WTC11 (cell line): ENCODE data around the gene CPNE1. TPM values are rescaled to one million over a fixed set of nuclear protein-coding genes. Genes with fewer than 3 reads are reported as not detected.

Source experiments
- ATAC-seq: fragments of 200-7000 bp; cut with Tn5 transposase; 2 replicates; pipeline ENCODE4 v1.10.0; 2021; ENCODE audit warnings: mild to moderate bottlenecking, moderate library complexity
- CTCF ChIA-PET: fragments of 300-600 bp; sonication (Branson Sonifier 250); formaldehyde crosslinking; loops from one replicate; lab custom pipeline; 2021; ENCODE audit warnings: antibody characterized with exemption; lab: Charles Lee
- POLR2A ChIA-PET: fragments of 350-600 bp; sonication (Branson Sonifier 250); formaldehyde crosslinking; loops from one replicate; lab custom pipeline; 2021; ENCODE audit warnings: antibody characterized with exemption; lab: Charles Lee
- DNase-seq: peaks from one replicate; pipeline ENCODE4 v3.0.0; 2021; ENCODE audit warnings: low spot score
- H3K27ac Mint-ChIP-seq: 2 replicates; pipeline ENCODE4 v1.8.0; 2021; ENCODE audit warnings: mixed read lengths
- H3K27me3 Mint-ChIP-seq: 2 replicates; pipeline ENCODE4 v1.8.0; 2021; ENCODE audit warnings: low read depth, mild to moderate bottlenecking, moderate library complexity, mixed read lengths
- H3K36me3 Mint-ChIP-seq: 2 replicates; pipeline ENCODE4 v1.8.0; 2021; ENCODE audit warnings: mixed read lengths
- H3K4me1 Mint-ChIP-seq: 2 replicates; pipeline ENCODE4 v1.8.0; 2022; ENCODE audit warnings: mixed read lengths
- H3K4me3 Mint-ChIP-seq: 2 replicates; pipeline ENCODE4 v1.8.0; 2021; ENCODE audit warnings: mild to moderate bottlenecking, moderate library complexity, mixed read lengths
- H3K9me3 Mint-ChIP-seq: 2 replicates; pipeline ENCODE4 v1.8.0; 2021; ENCODE audit warnings: mixed read lengths
- FOXP1 ChIP-seq: sonication (generic); formaldehyde crosslinking; IDR thresholded peaks from 2 replicates; pipeline ENCODE4 v1.8.0; 2022; ENCODE audit warnings: missing genetic modification reagents, mild to moderate bottlenecking, moderate library complexity, borderline replicate concordance
- HMGA2 ChIP-seq: fragments of 250-450 bp; sonication (Bioruptor Pico); IDR thresholded peaks from 2 replicates; pipeline ENCODE4 v1.4.0; 2021; ENCODE audit warnings: mild to moderate bottlenecking, moderate library complexity
- IRF2 ChIP-seq: sonication (generic); formaldehyde crosslinking; IDR thresholded peaks from 2 replicates; pipeline ENCODE4 v1.8.0; 2022; ENCODE audit warnings: low read depth, missing genetic modification reagents, borderline replicate concordance
- NR1H2 ChIP-seq: sonication (generic); formaldehyde crosslinking; IDR thresholded peaks from 2 replicates; pipeline ENCODE4 v1.9.0; 2021; ENCODE audit warnings: mild to moderate bottlenecking, moderate library complexity, missing genetic modification reagents
- TEAD1 ChIP-seq: sonication (generic); formaldehyde crosslinking; IDR thresholded peaks from 2 replicates; pipeline ENCODE4 v1.8.0; 2022; ENCODE audit warnings: mild to moderate bottlenecking, missing genetic modification reagents
- ZNF219 ChIP-seq: sonication (generic); formaldehyde crosslinking; IDR thresholded peaks from 2 replicates; pipeline ENCODE4 v1.8.0; 2023; ENCODE audit warnings: missing genetic modification reagents, mild to moderate bottlenecking, borderline replicate concordance
- ZNF671 ChIP-seq: fragments of 250-450 bp; sonication (Bioruptor Pico); IDR thresholded peaks from 2 replicates; pipeline ENCODE4 v1.8.0; 2021; ENCODE audit warnings: mild to moderate bottlenecking
- total RNA-seq: library from RNA; stranded (reverse); gene quantifications from 3 replicates; pipeline ENCODE4 v1.2.3, GENCODE V29; 2021
- TF ChIP-seq, protein P1 (sequence below): sonication (generic); formaldehyde crosslinking; IDR thresholded peaks from 2 replicates; pipeline ENCODE4 v1.8.0; 2023; ENCODE audit warnings: missing genetic modification reagents, mild to moderate bottlenecking, borderline replicate concordance
- TF ChIP-seq, protein P2 (sequence below): fragments of 250-450 bp; sonication (Bioruptor Pico); IDR thresholded peaks from 2 replicates; pipeline ENCODE4 v1.9.0; 2021; ENCODE audit warnings: mild to moderate bottlenecking
- TF ChIP-seq, protein P3 (sequence below): sonication (generic); formaldehyde crosslinking; IDR thresholded peaks from 2 replicates; pipeline ENCODE4 v1.8.0; 2022; ENCODE audit warnings: mild to moderate bottlenecking, missing genetic modification reagents
- TF ChIP-seq, protein P4 (sequence below): sonication (generic); formaldehyde crosslinking; conservative IDR thresholded peaks from 2 replicates; pipeline ENCODE4 v1.8.1; 2022; ENCODE audit warnings: mild to moderate bottlenecking, missing genetic modification reagents
- TF ChIP-seq, protein P5 (sequence below): sonication (generic); formaldehyde crosslinking; IDR thresholded peaks from 2 replicates; pipeline ENCODE4 v1.8.1; 2023; ENCODE audit warnings: mild to moderate bottlenecking, missing genetic modification reagents, moderate library complexity

Gene CPNE1
- total RNA-seq, 1 experiment from 2014 or later: 312 TPM

DNA sequence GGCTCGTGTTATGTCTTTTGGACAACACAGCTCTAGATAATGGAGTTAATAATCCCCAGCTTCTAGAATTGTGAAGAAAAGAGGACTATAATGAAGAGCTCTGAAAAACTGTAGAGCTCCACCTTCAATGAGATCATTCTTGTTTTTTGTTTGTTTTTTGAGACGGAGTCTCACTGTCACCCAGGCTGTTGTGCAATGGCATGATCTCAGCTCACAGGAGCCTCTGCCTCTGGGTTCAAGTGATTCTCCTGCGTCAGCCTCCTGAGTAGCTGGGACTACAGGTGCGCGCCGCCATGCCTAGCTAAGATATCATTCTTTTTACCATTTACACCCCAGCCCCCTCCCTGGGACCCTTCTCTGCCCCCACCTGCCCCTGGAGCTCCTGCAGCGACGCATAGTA, 86.2 kb downstream of the CPNE1 start:
- H3K27ac Mint-ChIP-seq: no peak overlapping the region
- ChIA-PET CTCF (interaction anchor here (0.7 to 1.3 kb wide), 6 partner anchors 9 to 369 kb away, joined by 3 to 5 read pairs (median 3); partner anchors contain the start of gene ERGIC3), POLR2A (no interaction called here)
- H3K27me3 Mint-ChIP-seq: peaks cover 4% of the 10 kb centered on the region; the same call in 1 of the 2 replicates
- peaks cover 4% of the 10 kb centered on the region; the same call in 1 of the 2 replicates for H3K36me3 Mint-ChIP-seq
- DNase-seq (no peak), ATAC-seq (no peak)
- H3K4me3 Mint-ChIP-seq: no peak overlapping the region
- no peak for TF ChIP-seq FOXP1 (CRISPR knock-in tag)
- TF ChIP-seq, protein P1, sequence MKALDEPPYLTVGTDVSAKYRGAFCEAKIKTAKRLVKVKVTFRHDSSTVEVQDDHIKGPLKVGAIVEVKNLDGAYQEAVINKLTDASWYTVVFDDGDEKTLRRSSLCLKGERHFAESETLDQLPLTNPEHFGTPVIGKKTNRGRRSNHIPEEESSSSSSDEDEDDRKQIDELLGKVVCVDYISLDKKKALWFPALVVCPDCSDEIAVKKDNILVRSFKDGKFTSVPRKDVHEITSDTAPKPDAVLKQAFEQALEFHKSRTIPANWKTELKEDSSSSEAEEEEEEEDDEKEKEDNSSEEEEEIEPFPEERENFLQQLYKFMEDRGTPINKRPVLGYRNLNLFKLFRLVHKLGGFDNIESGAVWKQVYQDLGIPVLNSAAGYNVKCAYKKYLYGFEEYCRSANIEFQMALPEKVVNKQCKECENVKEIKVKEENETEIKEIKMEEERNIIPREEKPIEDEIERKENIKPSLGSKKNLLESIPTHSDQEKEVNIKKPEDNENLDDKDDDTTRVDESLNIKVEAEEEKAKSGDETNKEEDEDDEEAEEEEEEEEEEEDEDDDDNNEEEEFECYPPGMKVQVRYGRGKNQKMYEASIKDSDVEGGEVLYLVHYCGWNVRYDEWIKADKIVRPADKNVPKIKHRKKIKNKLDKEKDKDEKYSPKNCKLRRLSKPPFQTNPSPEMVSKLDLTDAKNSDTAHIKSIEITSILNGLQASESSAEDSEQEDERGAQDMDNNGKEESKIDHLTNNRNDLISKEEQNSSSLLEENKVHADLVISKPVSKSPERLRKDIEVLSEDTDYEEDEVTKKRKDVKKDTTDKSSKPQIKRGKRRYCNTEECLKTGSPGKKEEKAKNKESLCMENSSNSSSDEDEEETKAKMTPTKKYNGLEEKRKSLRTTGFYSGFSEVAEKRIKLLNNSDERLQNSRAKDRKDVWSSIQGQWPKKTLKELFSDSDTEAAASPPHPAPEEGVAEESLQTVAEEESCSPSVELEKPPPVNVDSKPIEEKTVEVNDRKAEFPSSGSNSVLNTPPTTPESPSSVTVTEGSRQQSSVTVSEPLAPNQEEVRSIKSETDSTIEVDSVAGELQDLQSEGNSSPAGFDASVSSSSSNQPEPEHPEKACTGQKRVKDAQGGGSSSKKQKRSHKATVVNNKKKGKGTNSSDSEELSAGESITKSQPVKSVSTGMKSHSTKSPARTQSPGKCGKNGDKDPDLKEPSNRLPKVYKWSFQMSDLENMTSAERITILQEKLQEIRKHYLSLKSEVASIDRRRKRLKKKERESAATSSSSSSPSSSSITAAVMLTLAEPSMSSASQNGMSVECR (CRISPR knock-in tag): no peak
- no peaks in the 10 kb centered on the region for H3K4me1 Mint-ChIP-seq
- peaks cover 10% of the 10 kb centered on the region for H3K9me3 Mint-ChIP-seq

DNA sequence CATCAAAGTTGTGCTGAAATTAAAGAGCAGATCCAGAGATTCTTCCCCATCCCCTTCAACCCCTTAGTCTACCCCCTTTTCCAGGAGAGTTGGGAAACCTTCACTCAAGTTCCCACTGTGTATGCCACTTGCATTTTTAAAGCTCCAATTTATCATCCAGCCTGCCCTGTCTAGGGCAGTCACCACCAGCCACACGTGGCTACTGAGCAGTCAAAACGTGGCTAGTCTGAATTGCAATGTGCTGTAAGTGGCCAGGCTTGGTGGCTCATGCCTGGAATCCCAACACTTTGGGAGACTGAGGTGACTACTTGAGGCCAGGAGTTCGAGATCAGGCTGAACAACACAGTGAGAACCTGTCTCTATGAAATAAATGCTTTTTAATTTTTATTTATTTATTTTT, 87.9 kb downstream of the CPNE1 start:
- POLR2A ChIA-PET: no interaction called here

More for the DNA sequence above, 87.9 kb downstream of the CPNE1 start:
- Mint-ChIP-seq H3K36me3 (peaks cover 7% of the 10 kb centered on the region; the same call in 1 of the 2 replicates), H3K27ac (no peak overlapping the region), H3K27me3 (peaks cover 10% of the 10 kb centered on the region), H3K4me3 (no peak overlapping the region), H3K4me1 (no peaks in the 10 kb centered on the region), H3K9me3 (peaks cover 15% of the 10 kb centered on the region)
- ATAC-seq (no peak), DNase-seq (no peak)
- CTCF ChIA-PET: no interaction called here
- TF ChIP-seq, protein P2, sequence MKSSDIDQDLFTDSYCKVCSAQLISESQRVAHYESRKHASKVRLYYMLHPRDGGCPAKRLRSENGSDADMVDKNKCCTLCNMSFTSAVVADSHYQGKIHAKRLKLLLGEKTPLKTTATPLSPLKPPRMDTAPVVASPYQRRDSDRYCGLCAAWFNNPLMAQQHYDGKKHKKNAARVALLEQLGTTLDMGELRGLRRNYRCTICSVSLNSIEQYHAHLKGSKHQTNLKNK (CRISPR knock-in tag): no peak
- TF ChIP-seq ZNF671 (CRISPR knock-in tag): no peak
- TF ChIP-seq, protein P3, sequence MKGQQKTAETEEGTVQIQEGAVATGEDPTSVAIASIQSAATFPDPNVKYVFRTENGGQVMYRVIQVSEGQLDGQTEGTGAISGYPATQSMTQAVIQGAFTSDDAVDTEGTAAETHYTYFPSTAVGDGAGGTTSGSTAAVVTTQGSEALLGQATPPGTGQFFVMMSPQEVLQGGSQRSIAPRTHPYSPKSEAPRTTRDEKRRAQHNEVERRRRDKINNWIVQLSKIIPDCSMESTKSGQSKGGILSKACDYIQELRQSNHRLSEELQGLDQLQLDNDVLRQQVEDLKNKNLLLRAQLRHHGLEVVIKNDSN (CRISPR knock-in tag): no peak
- TF ChIP-seq, protein P4, sequence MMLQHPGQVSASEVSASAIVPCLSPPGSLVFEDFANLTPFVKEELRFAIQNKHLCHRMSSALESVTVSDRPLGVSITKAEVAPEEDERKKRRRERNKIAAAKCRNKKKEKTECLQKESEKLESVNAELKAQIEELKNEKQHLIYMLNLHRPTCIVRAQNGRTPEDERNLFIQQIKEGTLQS (CRISPR knock-in tag): no peak
- no peak for TF ChIP-seq TEAD1 (CRISPR knock-in tag)
- no peak for TF ChIP-seq HMGA2 (CRISPR knock-in tag)
- no peak for TF ChIP-seq NR1H2
- TF ChIP-seq ZNF219 (CRISPR knock-in tag): no peak
- no peak for TF ChIP-seq IRF2
- TF ChIP-seq, protein P5, sequence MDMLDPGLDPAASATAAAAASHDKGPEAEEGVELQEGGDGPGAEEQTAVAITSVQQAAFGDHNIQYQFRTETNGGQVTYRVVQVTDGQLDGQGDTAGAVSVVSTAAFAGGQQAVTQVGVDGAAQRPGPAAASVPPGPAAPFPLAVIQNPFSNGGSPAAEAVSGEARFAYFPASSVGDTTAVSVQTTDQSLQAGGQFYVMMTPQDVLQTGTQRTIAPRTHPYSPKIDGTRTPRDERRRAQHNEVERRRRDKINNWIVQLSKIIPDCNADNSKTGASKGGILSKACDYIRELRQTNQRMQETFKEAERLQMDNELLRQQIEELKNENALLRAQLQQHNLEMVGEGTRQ (CRISPR knock-in tag): no peak

Other genes starting within 250 kb of the CPNE1 start
- 0.07 TPM in 1 of 3 replicates, not detected in the others for gene GDF5, start 226.7 kb downstream of the CPNE1 start, total RNA-seq
- gene CEP250, start 209.3 kb downstream of the CPNE1 start, total RNA-seq: 63.1 to 66.9 TPM (median 65.8 TPM) in 3 replicates
- gene C20orf173, start 135.2 kb downstream of the CPNE1 start, total RNA-seq: not detected in 3 replicates
- gene ERGIC3, start 122.8 kb downstream of the CPNE1 start, total RNA-seq: 168 to 181 TPM (median 179 TPM) in 3 replicates
- gene SPAG4, start 49.1 kb downstream of the CPNE1 start, total RNA-seq: 3.5 to 8.6 TPM (median 8.4 TPM) in 3 replicates
- 125 to 163 TPM (median 160 TPM) in 3 replicates for gene RBM12, start within 50 bp of the CPNE1 start, total RNA-seq
- 36.1 to 39.8 TPM (median 36.8 TPM) in 3 replicates for gene NFS1, start 34.5 kb upstream of the CPNE1 start, total RNA-seq
- 213 to 249 TPM (median 245 TPM) in 3 replicates for gene ROMO1, start 34.5 kb upstream of the CPNE1 start, total RNA-seq
- 221 to 231 TPM (median 223 TPM) in 3 replicates for gene RBM39, start 77.4 kb upstream of the CPNE1 start, total RNA-seq
- gene PHF20, start 107.1 kb upstream of the CPNE1 start, total RNA-seq: 65.8 to 70.0 TPM (median 66.8 TPM) in 3 replicates